CD4-positive, alpha-beta T cell treated with Interleukin-10 for 1 hour (primary cell): ENCODE results near the gene KRTAP20-1.

Experiments
- DNase-seq: peaks from one replicate; pipeline ENCODE4 v3.0.0-alpha.2; 2020

Gene KRTAP20-1

DNA sequence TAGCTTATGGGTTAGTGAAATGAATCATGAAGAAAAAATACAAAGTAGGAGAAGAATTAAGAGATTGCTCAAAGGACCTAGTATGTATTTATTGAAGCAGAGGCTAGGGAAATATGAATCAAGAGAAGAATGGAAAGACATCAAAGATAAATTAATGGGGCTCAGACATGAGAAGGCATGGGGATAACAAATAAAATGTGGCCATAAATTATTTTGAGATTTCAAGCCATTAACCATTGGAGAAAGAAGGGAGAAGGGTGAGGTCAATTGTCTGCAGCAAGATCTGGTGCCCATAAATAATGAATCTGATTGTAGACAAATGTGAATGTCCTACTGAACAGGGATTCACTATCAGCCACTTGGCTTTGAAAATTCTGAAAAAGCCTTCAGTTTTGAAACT, 36.7 kb downstream of the KRTAP20-1 start:
- no peak for DNase-seq
